Diencephalon (tissue), 1 donor: Measurements from ENCODE around the gene CCL19. TPM values are rescaled to one million over a fixed set of nuclear protein-coding genes. Genes with fewer than 3 reads are reported as not detected.

ENCODE experiments used
- small RNA-seq: library from RNA; depleted of rRNA; stranded (forward); fragments of <200 nt; gene quantifications from one replicate; pipeline ENCODE3, GENCODE V24; 2014
- total RNA-seq: library from RNA; depleted of rRNA; stranded (reverse); fragments of >200 nt; gene quantifications from one replicate; pipeline ENCODE4 v1.2.3, GENCODE V29; 2014

CCL19 gene
- total RNA-seq = not detected

DNA sequence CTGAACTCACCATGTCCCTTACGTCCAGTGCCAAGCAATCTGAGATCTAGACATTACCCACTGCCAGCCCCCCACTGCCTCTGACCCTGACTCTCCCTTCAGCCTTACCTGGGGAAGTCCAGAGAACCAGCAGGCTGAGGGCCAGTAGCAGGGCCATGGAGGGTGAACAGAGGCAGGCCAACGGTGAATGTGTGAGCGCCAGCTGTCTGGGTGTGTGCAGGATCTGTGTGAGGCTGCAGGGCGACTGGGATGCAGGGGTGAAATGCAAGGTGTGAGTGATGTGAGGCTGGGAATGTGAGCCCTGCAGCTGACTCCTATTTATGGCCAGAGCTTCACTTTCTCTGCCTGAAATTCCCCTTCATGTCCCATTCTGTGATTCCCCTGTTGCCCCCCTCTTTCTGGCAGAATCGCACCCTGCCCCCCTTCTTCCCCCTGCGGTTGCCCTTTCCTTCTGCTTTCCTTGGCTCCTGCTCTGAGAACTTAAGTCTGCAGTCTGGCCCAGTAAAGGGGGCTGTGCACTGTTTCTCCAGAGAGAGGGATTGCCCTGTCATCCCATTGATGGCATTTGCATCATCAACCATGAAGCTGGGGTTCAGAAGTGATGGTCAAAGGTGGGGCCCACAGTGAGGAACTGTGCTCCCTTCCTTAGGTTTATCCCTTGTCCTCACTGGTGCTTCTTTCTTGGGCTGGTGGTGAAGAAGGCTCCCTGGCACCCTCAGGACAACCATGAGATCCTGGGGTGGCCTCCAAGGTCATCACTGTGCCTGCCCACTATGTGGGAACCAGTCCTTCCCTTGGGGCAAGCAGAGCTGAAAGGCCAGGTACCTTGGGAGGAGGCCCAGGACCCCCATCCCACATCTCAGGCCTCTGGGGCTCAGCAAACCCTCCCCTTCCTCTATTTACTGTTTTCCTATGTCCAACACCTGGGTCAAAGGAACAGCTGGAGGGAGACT is at the start of gene CCL19:
CCL19 (minus strand) TSS at position 294 of the 953 bp plus-strand sequence; CDS start at position 157, 137 bp downstream.

GRCh38 chr9:34710023-34710422 is 18.9 kb upstream of the CCL19 start, which contains the start of gene CCL21:
CCL21 (minus strand) TSS chr9:34710136; CDS start chr9:34710066, 70 bp downstream.

DNA sequence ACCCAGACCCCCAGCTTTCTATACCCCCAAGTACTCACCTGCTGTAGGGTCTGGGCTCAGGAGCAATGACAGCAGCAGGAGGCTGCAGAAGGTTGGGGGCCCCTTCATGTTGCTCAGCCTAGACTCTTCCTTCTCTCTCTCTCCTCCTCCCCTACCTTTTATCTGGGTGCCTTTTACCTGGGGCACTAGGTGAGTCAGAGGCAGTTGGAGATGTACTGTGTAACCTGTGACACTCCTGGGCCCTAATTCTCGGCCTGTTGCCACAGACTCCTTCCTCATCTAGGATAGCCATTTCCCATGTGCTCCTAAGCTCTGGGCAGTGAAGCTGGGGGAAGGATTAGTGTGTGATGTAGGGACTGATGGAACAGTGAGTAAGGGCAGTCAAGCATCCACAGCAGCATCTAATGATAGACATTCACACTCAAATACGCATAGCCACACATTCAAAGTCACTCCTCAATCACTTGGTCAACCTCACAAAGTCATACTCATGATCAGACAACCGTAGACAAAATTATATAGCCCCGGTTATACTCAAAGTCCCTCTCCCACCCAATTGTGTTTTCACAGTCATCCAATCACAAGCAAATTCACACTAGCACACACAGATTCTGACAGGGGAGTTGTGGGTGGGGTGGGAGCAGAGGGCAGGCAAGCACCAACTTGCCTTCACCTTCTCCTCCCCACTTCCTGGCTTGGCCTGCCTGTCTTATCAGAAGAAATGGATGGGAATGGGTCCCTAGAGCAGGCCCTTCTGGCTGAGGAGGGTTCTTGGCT is 28.4 kb downstream of the CCL19 start, which contains the start of gene CCL27:
CCL27 (minus strand) TSS at position 132 of the 777 bp plus-strand sequence; CDS start at position 108, 24 bp downstream.

DNA sequence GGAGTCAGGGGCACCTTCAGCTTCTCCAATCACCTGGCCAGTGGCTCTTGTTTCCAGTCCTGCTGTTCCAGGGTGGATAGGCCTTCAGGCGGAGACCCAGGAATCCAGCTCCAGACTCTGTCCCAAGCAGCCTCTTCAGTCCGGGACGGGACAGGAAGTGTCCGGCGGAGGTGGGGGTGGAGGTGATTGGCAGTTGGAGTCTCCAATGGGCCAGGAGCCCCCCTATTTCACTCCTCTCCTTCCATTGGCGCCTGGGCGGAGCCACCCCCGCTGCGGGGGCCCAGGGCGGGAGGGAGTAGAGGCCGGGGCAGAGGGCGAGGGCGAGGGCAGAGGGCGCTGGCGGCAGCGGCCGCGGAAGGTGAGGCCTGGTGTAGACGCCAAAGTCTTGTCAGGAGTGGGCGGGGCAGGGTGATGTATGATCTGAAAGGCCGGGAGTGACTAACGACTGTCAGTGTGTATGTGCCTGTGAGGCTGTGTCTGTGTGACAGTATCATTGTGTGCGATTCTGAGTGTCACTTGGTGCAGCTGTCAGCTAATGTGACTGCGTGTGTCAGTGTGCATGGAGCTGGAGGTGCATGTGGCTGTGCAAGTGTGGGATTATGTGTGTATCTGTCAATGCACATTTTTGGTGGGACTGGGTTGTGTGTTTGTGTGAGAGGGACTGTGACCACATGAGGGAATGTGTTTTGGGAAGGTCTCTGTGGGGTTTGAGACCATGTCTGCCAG is 39.0 kb downstream of the CCL19 start, which contains the start of gene IL11RA:
IL11RA (plus strand) TSS at position 310 of the 726 bp plus-strand sequence. CDS start 3,033 bp downstream, outside the sequence.

DNA sequence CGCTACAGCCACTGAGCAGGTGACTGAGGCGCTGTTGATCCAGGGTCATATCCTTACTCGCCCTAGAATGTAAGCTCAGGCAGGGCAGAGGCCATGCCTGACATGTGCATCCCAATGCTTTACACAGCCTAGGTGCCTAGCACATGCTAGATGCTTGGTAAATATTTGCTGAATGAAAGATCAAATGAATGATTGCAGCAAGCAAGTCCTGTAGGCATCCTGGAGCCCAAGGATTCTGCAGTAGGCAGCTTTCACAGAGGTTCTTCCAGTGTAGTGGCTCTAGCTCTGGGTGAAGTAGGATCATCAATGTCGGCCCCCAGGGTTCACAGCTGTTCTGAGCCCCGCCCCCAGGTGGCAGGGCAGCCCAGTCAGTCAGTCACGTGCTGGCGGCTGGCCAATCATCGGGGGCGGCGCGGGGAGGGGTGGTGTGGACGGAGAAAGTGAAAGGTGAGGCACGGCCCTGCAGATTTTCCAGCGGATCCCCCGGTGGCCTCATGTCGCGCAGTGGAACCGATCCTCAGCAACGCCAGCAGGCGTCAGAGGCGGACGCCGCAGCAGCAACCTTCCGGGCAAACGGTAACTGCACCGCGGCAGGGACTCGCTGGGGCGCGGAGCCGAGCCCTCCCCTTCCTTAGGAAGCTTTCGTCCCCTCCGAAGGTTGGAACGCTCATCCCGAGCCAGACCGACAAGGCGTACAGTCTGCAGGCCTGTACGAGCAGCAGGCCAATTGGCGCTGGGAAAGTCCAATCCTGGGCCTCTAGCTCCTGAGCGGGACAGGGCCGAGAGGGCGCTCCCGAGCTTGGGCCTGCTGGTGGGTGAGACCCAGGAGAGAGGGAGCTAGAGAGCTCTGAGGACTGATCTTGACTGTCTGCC is 44.6 kb downstream of the CCL19 start, which contains the start of gene GALT:
GALT (plus strand) TSS at position 465 of the 873 bp plus-strand sequence; CDS start at position 495, 30 bp downstream.

Small RNA genes within 50 kb of the gene (small RNA-seq; reads per million reads assigned to genes)
- gene CCL27 = not detected

Other genes with a start within 250 kb of the CCL19 start
- 36.4 TPM for gene FAM219A, start 232.7 kb downstream of the CCL19 start, total RNA-seq
- 4.4 TPM for gene DNAI1, start 232.5 kb downstream of the CCL19 start, total RNA-seq
- gene ENHO, start 168.3 kb downstream of the CCL19 start, total RNA-seq = 58.8 TPM
- gene CNTFR, start 101.6 kb downstream of the CCL19 start, total RNA-seq = 17.5 TPM
- gene RPP25L, start 79.2 kb downstream of the CCL19 start, total RNA-seq = 12.7 TPM
- gene DCTN3, start 70.8 kb downstream of the CCL19 start, total RNA-seq = 150 TPM
- 0.69 TPM for gene ARID3C, start 62.2 kb downstream of the CCL19 start, total RNA-seq
- 25.1 TPM for gene SIGMAR1, start 53.5 kb downstream of the CCL19 start, total RNA-seq
- 42.7 TPM for gene GALT, start 44.6 kb downstream of the CCL19 start, total RNA-seq
- 7.2 TPM for gene IL11RA, start 39.1 kb downstream of the CCL19 start, total RNA-seq
- gene CCL27, start 28.6 kb downstream of the CCL19 start, total RNA-seq = 0.69 TPM
- not detected for gene CCL21, start 18.9 kb upstream of the CCL19 start, total RNA-seq